KBM-7 (cell line): ENCODE data around the gene OSBP2.

Experiments used
- DNase-seq: peaks from one replicate; pipeline ENCODE4 v3.0.0-alpha.2; 2015
- in situ Hi-C: fragments of 300-500 bp; cut with MboI; formaldehyde crosslinking; loops from 2 replicates; pipeline ENCODE4 v1.14.3; 2020; ENCODE audit warnings: low sequenced_read_pairs, low pct_unique_long_range_greater_than_20kb, mixed read lengths

The OSBP2 gene

DNA sequence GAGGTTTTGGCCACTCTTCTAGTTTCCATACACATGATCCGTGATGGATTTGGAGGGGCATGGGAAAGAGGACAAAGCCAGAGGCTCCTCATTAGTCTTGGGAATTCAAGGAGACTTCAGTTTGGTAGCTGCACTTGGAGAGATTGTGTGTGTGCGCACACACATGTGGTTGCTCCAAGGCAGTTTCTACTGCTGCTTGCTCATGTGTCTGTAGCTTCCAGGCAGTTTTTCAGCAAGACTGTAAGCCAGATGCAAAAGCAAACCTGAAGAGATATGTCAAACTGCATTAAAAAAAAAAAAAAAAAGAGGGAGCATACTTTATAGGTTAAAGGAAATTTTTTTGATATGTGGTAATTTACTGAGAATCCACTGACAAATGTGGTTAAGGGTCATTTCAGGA, 95.7 kb downstream of the OSBP2 start:
- DNase-seq: no peak
- in situ Hi-C loops: no loop called here

- in situ Hi-C loops: no loop called here
- no peak for DNase-seq
Observed at GRCh38 chr22:30792456-30792855, 97.8 kb downstream of the OSBP2 start.

GRCh38 chr22:30795118-30795517, 100.4 kb downstream of the OSBP2 start:
- in situ Hi-C loops: no loop called here
- no peak for DNase-seq

DNA sequence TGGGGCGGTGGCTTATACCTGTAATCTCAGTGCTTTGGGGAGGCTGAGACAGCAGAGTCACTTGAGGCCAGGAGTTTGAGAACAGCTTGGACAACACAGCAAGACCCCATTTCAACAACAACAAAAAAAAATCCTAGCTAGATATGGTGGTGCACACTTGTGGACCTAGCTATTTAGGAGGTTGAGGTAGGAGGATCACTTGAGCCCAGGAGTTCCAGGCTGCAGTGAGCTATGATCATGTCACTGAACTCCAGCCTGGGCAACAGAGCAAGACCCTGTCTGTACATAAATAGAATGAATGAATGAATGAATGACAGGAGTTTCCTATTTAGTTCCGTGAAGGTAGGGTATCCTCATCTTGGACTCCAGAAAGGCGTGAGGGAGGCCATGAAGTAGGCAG, 107.0 kb downstream of the OSBP2 start:
- in situ Hi-C loops: no loop called here
- no peak for DNase-seq

DNA sequence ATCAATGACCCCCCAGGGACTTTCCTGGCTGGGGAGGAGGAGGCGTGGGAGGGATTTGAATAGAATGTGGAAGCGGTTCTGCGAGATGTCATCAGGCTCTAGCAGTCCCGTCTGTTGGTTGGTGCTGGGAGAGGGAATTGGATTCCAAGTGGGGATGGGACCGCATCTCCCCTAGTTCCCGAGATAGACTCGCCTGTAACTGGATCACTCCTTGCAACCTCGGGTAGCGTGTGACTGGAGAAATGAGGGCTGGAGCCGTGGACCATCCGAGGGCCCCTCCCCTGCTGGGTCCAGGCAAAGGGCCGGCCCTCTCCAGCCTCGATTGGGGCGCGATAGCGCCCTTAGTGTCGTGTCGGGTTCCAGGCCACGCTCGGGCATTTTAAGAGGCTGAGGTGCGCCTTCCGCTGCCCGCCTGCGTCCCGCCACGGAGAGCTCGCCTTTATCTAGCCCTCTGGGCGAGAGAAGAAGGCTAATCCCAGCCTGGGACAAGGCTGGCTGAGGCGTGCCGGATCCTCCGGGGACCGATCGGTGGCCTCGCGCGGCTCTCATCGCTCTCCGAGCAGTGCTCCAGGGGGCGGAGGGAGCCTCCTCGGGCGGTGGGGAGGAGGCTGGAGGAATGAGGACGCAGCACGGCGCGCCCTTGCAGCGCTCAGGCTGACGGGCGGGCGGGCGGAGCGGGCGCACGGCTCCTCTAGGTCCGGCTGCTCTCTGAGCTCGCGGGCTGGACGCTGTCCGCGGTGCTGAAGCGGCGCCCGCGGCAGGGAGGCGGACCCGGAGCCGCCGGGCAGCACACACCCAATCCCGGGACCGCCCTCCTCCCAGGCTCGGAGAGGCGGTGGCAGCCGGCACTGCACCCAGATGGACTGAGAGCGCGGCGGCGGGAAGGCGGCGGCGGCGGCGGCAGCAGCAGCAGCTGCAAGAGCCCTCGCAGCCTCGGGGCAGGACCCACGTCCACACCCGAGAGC, 107.8 kb downstream of the OSBP2 start:
- peak; percentile 94 for DNase-seq
- in situ Hi-C loops: no loop called here

GRCh38 chr22:30803679-30804078, 109.0 kb downstream of the OSBP2 start:
- no peak for DNase-seq
- in situ Hi-C loops: no loop called here

DNA sequence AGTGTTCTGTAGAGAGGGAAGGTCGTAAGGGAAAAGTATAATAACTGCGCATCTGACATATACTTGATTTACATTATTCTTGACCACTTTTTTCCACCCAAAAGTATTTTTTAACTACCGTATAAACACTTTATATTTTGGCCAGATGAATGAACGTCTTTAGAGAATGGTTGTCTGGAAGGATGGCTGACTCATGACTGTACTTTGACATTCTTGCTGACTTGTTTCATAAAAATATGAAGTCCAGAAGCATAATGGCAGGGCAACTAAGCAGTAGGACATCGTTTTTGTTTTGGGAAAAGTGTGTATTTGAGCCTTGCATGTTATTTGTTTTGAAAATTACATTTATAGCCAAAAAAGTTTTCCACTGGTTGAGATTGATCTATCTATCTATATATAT, 110.0 kb downstream of the OSBP2 start:
- in situ Hi-C loops: no loop called here
- no peak for DNase-seq

- in situ Hi-C loops: no loop called here
- peak; percentile 31 for DNase-seq
Observed at GRCh38 chr22:30806391-30806861, 111.8 kb downstream of the OSBP2 start.

GRCh38 chr22:30809086-30809485, 114.4 kb downstream of the OSBP2 start:
- in situ Hi-C loops: no loop called here
- no peak for DNase-seq

GRCh38 chr22:30810105-30810504, 115.4 kb downstream of the OSBP2 start:
- no peak for DNase-seq
- in situ Hi-C loops: no loop called here

DNA sequence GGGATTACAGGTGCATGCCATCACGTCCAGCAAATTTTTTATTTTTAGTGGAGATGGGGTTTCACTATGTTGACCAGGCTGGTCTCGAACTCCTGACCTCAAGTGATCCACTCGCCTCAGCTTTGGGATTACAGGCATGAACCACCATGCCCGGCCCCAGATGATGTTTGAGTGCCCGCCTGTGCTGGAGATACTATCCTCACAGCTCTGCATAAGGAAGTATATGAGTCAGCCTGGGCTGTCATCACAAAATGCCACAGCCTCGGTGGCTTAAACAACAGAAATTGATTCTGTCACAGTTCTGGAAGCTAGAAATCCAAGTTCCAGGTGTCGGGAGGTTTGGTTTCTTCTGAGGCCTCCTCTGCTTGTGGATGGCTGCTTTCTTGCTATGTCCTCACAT, 119.3 kb downstream of the OSBP2 start:
- in situ Hi-C loops: no loop called here
- DNase-seq: no peak

GRCh38 chr22:30816413-30816812, 121.7 kb downstream of the OSBP2 start:
- in situ Hi-C loops: no loop called here
- DNase-seq: no peak

DNA sequence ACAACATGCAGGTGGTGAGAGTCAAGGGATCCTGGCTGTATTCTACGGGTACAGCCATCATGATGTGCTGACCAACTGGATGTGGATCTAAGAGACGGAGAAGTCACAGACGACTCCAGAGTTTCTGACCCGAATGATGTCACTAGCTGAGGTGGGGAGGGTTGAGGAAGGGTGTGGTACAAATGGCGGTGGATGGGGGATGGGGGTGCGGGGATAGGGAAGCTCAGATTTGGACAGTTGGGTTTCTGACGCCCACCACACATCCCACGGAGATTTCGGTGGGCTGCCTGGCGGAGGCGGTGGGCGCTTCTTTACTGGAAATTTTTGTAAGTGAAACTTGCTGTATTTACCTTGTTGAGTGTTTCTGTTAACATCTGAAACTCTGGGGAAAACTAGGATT, 126.7 kb downstream of the OSBP2 start:
- in situ Hi-C loops: no loop called here
- no peak for DNase-seq

- in situ Hi-C loops: no loop called here
- DNase-seq: no peak
Observed at GRCh38 chr22:30821863-30822215, 127.2 kb downstream of the OSBP2 start.

DNA sequence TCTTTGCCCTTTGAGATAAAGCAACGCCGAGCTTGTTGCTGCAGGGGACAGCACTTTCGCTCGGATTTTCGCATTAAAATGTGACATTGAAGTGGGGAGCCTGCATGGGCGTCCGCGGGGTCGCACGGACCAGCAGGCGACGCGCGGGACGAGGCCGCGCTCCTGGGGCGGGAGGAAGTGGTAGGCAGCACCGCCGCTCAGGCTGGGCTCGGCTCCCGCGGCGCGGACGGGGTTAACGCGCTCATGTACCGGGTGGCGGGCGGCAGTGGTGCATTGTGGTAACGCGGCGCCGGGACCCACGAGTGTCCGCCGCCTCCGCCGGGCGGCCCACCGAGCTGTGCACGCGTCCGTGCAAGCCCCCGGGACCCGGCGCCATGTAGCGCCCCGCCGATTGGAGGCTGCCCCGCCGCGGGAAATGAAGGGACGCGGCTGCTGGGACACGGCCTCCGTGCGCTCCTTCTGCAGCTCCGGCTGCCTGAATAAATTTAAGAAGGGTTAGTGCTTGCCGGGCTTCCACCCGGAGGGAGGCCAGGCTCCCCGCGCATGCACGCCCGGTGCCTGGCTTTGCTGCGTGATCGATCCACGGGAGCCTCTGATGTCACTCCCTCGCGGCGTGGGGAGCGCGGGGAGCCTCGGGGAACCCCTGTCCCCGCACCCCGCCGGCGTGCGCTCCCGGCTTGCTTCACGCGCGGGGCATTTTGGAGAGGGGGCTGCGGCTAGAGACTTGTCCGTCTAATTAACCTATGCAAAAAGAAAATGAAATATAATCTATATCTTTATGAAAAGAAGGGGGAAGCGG, 127.7 kb downstream of the OSBP2 start:
- no peak for DNase-seq
- in situ Hi-C loops: no loop called here

GRCh38 chr22:30823015-30823370, 128.3 kb downstream of the OSBP2 start:
- no peak for DNase-seq
- in situ Hi-C loops: no loop called here

- DNase-seq: no peak
- in situ Hi-C loops: no loop called here
Observed at GRCh38 chr22:30824096-30824495, 129.4 kb downstream of the OSBP2 start.

DNA sequence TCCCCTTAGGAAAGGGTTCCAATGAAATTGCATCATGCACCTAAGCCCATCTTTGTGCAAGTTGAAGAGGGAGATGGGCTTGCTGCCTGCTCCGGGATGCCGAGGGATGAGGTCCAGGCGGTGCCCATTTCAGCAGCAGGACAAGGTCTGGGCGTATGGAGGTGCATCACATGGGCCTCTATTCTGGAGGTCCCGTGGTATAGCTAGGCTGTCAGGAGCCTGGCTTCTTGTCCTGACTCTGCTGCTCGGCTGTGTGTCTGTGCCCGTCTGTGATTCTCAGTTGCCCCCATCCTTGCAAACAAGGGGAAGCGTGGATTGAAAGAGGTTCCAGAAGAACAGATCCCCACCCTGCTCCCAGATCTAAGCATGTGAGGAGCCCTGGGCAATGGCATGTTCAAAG, 130.0 kb downstream of the OSBP2 start:
- in situ Hi-C loops: no loop called here
- DNase-seq: no peak

GRCh38 chr22:30825711-30826505, 131.2 kb downstream of the OSBP2 start:
- in situ Hi-C loops: no loop called here
- DNase-seq: no peak
